WI38 (cell line): ENCODE measurements around the gene THSD7B.

ENCODE experiments used
- H3K4me3 ChIP-seq: 2 replicates; pipeline ENCODE4 v1.5.1; 2011; ENCODE audit warnings: low read depth, mild to moderate bottlenecking, control low read depth, low read length
- TF ChIP-seq, protein P1 (sequence below): IDR thresholded peaks from 2 replicates; pipeline ENCODE4 v1.5.1; 2012; ENCODE audit warnings: low read depth, mild to moderate bottlenecking, control low read depth, low read length

THSD7B gene

DNA sequence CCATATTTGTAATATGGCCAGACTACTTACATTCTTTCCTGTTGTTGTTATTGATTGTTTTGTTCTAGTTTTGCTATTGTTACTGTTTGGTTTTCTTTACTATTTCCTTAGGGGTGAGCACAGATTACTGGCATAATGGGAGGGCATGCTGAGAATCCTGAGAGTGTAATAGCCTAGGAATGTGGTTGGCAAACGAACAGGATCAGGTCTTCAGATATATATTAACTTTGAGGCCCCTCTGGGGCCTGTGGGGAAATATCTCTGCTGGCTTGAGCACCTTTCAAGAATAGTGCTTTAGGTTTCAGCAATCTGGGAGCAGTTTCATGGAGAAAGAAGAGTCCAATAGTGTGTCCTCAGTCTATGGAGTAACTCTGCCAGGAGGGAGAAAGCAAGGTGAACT is 144.4 kb downstream of the THSD7B start:
- TF ChIP-seq, protein P1, sequence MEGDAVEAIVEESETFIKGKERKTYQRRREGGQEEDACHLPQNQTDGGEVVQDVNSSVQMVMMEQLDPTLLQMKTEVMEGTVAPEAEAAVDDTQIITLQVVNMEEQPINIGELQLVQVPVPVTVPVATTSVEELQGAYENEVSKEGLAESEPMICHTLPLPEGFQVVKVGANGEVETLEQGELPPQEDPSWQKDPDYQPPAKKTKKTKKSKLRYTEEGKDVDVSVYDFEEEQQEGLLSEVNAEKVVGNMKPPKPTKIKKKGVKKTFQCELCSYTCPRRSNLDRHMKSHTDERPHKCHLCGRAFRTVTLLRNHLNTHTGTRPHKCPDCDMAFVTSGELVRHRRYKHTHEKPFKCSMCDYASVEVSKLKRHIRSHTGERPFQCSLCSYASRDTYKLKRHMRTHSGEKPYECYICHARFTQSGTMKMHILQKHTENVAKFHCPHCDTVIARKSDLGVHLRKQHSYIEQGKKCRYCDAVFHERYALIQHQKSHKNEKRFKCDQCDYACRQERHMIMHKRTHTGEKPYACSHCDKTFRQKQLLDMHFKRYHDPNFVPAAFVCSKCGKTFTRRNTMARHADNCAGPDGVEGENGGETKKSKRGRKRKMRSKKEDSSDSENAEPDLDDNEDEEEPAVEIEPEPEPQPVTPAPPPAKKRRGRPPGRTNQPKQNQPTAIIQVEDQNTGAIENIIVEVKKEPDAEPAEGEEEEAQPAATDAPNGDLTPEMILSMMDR = no peak
- no peak overlapping the region for H3K4me3 ChIP-seq

DNA sequence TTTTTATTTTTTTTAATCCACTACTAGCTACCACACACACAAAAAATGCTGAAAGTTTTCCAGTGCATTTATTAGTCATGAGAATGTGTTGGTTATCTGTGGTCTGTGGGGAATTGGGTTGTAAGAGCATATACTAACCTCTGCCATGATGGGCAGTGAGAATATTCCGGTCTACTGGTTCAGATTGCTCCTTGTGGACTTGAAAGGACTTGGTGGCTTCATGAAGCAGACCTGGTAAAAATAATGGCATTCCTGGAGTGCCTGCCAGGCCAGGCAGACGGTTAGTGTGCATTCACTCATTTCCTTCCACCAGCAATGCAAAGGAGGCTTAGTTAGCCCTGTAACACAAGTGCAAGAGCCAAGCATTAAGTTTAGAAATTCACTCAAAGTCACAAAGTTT is 150.8 kb downstream of the THSD7B start:
- no peak overlapping the region for H3K4me3 ChIP-seq
- TF ChIP-seq, protein P1 = no peak

DNA sequence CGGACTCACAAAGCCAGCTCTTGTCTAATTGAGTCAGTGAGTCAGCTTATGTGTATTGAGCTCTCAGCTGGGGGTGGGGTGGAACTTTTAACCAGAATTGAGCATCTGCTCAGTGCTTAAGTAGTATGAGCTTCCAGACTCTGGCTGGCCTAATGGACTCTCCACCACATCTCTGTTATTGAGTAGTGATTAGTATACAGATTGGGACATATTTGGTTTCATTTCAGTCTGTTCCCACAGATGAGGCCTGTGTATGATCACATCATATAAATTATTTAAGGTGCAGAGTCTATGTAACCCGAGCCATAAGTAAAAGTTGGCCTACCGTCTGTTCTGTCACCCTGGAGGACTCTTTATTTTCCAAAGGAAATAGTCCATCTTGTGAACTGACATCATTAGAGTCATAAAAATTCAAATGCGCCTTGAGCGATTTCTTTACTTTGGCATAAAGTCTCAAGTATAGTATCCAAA is 152.1 kb downstream of the THSD7B start:
- no peak overlapping the region for H3K4me3 ChIP-seq
- TF ChIP-seq, protein P1 = no peak

DNA sequence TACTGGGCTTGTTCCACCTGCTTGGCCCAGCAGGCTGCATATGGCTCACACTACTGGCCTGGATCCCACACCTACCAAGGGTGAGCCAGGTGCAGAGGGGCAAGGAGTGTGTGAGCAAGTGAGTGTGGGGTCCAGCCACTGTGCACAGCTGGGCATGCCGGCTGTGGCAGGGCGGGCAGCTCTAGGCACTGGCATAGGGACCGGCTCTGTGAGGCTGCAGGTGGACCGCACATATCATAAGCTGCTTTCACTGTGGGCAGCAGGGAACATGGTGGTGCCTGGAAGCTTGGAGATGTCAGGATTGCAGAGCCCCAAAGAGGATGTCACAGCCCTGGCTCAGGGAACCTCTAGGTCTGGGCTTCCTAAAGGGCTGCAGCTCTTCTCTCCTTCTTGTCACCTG is 154.3 kb downstream of the THSD7B start:
- TF ChIP-seq, protein P1 = no peak
- no peak overlapping the region for H3K4me3 ChIP-seq

DNA sequence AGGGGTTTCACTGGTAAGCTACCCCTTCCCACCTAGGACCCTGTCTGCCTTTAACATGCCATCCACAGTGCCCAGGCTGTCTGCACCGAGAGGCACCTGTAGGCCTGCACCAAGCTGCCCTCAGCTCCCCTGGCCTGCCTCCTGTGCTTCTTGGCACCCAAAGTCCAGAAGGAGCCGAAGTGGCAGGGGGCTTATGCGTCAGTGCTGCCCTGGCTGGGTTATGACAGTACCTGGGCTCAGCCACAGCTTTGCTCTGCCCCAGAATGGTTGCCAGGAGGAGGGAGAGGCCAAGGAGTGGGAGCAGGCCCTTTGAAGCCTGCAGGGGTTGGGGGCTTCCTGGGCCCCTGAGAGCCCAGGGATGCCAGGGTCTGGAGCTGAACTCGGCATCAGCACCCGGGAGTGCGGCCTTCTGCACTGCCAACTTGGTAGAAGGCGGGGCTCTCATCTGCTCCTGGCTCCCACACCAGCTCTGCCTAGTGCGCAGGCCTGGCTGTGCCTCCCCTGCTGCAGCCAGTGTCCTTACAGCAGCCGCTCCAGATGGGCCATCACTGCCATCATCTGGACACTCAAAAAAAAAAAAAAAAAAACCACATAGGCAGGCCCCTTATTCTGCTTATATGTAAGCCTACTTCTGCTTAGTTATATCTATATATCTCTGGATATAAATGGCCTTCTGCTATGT is 155.4 kb downstream of the THSD7B start:
- TF ChIP-seq, protein P1 = no peak
- no peak overlapping the region for H3K4me3 ChIP-seq

DNA sequence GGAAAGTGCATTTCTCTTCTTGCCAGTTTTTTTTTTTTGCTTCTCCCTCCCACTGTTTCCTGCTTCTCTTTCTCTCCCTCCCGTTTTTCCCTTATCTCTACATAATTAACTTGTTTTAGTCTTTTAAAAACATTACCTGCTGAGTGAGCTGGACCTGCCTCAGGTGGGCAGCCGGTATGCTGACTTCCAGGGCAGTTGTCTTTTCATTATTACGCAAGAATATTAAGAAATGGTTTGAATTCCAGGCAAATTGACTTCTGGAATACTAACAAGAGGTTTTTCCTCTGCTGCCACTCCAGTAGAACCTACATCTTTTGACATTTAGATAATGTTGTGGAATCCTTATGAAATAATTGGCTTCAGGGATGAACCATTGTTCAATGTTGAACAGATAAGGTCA is 161.8 kb downstream of the THSD7B start:
- TF ChIP-seq, protein P1 = no peak

DNA sequence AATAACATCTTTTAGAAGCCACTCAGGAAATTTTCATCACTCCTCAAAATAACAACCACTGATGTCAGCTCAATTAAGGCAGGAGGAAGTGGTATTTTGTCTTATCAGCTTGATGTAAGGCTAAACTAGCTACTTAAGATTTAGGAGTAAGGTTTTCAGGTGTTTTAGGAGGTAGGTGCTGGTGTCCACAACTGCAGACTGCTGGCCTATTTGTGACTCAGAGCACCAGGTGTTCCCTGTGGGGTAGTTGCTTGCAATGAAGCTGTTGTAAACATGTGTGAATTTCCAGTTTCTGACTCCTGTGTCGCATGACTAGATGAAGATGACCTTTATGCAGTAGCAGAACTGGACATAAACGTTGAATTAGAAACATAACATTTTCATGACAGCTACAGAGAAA is 164.2 kb downstream of the THSD7B start:
- no peak overlapping the region for H3K4me3 ChIP-seq
- TF ChIP-seq, protein P1 = no peak

More for the DNA sequence above, 161.8 kb downstream of the THSD7B start:
- no peak overlapping the region for H3K4me3 ChIP-seq
